Measurements from ENCODE around the gene LRP1. TPM values are rescaled to one million over a fixed set of nuclear protein-coding genes. Genes with fewer than 3 reads are reported as not detected.
A peak's percentile ranks its signal among the peaks of the same experiment; 100 is the strongest.

The LRP1 gene
- total and polyA plus RNA-seq, 4 donors: 87.5 to 375 (median 139) TPM

DNA sequence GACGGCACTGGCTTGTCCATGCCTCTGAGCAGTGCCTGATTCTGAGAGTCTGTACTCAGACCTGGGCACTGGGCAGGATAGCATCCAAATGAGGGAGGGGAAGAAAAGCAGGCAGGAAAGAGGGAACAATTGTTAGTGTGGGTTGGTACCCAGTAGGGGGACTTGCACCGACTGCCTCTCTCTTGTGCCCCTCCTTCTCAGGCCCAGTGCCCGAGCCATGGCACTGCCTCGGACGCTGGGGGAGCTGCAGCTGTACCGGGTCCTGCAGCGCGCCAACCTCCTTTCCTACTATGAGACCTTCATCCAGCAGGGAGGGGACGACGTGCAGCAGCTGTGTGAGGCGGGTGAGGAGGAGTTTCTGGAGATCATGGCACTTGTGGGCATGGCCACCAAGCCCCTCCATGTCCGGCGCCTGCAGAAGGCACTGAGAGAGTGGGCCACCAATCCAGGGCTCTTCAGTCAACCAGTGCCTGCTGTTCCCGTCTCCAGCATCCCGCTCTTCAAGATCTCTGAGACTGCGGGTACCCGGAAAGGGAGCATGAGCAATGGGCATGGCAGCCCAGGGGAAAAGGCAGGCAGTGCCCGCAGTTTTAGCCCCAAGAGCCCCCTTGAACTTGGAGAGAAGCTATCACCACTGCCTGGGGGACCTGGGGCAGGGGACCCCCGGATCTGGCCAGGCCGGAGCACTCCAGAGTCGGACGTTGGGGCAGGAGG is 37.2 kb upstream of the LRP1 start:
- Histone ChIP-seq H3K27me3 (ENCODE audit: control insufficient read depth in 4 of 4, insufficient read depth in 4 of 4, low read length in 3 of 4) (no peaks in the 10 kb centered on the region), H3K4me1 (ENCODE audit: control insufficient read depth in 4 of 4, insufficient read depth in 4 of 4, low read length in 3 of 4) (peaks cover 9 to 56% (median 28%) of the 10 kb centered on the region in 4 donors), H3K27ac (ENCODE audit: low read depth in 1 of 2, low read length in 2 of 2) (peak overlapping the region; percentile 28 to 43), H3K36me3 (ENCODE audit: control insufficient read depth in 4 of 4, insufficient read depth in 3 of 4, low read depth in 1 of 4, low read length in 3 of 4) (peaks cover 10 to 31% (median 23%) of the 10 kb centered on the region in 4 donors), H3K9ac (ENCODE audit: low read depth in 1 of 2, low read length in 2 of 2) (no peak overlapping the region), H3K9me3 (ENCODE audit: control insufficient read depth in 4 of 4, low read length in 3 of 4) (no peaks in the 10 kb centered on the region), H3K4me3 (ENCODE audit: low read depth in 1 of 3, low read length in 3 of 3) (peak overlapping the region in 2 of 3 donors; percentile 45 to 94)
- no peak for DNase-seq (ENCODE audit: low spot score)
- TF ChIP-seq, protein P1, sequence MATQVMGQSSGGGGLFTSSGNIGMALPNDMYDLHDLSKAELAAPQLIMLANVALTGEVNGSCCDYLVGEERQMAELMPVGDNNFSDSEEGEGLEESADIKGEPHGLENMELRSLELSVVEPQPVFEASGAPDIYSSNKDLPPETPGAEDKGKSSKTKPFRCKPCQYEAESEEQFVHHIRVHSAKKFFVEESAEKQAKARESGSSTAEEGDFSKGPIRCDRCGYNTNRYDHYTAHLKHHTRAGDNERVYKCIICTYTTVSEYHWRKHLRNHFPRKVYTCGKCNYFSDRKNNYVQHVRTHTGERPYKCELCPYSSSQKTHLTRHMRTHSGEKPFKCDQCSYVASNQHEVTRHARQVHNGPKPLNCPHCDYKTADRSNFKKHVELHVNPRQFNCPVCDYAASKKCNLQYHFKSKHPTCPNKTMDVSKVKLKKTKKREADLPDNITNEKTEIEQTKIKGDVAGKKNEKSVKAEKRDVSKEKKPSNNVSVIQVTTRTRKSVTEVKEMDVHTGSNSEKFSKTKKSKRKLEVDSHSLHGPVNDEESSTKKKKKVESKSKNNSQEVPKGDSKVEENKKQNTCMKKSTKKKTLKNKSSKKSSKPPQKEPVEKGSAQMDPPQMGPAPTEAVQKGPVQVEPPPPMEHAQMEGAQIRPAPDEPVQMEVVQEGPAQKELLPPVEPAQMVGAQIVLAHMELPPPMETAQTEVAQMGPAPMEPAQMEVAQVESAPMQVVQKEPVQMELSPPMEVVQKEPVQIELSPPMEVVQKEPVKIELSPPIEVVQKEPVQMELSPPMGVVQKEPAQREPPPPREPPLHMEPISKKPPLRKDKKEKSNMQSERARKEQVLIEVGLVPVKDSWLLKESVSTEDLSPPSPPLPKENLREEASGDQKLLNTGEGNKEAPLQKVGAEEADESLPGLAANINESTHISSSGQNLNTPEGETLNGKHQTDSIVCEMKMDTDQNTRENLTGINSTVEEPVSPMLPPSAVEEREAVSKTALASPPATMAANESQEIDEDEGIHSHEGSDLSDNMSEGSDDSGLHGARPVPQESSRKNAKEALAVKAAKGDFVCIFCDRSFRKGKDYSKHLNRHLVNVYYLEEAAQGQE (IDR thresholded peaks at IDR 0.05): no peak
- TF ChIP-seq HNF4A (conservative IDR thresholded peaks at IDR 0.05) (no peak), HNF4G (IDR thresholded peaks at IDR 0.05) (no peak), SP1 (IDR thresholded peaks at IDR 0.05) (no peak), FOXA1 (IDR thresholded peaks at IDR 0.05) (no peak), FOXA2 (IDR thresholded peaks at IDR 0.05) (no peak), EGR1 (IDR thresholded peaks at IDR 0.05; ENCODE audit: low read depth in 2 of 2) (no peak), RXRA (IDR thresholded peaks at IDR 0.05) (no peak)
- TF ChIP-seq, protein P2, sequence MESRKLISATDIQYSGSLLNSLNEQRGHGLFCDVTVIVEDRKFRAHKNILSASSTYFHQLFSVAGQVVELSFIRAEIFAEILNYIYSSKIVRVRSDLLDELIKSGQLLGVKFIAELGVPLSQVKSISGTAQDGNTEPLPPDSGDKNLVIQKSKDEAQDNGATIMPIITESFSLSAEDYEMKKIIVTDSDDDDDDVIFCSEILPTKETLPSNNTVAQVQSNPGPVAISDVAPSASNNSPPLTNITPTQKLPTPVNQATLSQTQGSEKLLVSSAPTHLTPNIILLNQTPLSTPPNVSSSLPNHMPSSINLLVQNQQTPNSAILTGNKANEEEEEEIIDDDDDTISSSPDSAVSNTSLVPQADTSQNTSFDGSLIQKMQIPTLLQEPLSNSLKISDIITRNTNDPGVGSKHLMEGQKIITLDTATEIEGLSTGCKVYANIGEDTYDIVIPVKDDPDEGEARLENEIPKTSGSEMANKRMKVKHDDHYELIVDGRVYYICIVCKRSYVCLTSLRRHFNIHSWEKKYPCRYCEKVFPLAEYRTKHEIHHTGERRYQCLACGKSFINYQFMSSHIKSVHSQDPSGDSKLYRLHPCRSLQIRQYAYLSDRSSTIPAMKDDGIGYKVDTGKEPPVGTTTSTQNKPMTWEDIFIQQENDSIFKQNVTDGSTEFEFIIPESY (IDR thresholded peaks at IDR 0.05): no peak
- 70% methylated on average over 22 of the region's 22 CpGs for WGBS

DNA sequence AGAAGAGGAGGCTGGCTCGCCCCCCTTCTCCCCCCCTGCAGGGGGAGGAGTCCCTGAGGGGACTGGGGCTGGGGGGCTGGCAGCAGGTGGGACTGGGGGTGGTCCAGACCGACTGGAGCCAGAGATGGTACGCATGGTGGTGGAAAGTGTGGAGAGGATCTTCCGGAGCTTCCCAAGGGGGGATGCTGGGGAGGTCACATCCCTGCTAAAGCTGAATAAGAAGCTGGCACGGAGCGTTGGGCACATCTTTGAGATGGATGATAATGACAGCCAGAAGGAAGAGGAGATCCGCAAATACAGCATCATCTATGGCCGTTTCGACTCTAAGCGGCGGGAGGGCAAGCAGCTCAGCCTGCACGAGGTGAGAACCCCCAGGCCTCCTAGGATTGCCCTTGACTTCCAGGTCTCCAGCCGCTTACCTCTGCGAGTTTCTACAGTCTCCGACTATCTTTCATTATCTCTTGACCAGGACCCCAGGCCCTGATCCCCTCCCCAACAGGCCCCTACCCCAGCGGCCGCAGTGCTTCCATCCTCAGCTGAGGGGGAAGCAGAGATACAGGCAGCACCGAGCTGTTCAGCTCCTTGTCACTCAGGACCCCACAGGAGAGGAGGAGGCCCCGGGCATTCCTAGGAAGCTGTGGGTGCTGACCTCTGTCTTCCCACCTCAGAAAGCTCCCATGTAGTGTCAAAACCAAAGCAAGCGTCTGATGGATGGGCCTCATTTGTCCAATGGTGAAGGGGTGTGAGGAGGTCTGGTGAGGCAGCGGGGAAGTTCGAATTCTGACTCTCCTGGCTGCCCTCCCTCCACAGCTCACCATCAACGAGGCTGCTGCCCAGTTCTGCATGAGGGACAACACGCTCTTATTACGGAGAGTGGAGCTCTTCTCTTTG is 36.4 kb upstream of the LRP1 start:
- Histone ChIP-seq H3K36me3 (ENCODE audit: control insufficient read depth in 4 of 4, insufficient read depth in 3 of 4, low read depth in 1 of 4, low read length in 3 of 4) (peaks cover 13 to 37% (median 25%) of the 10 kb centered on the region in 4 donors), H3K9ac (ENCODE audit: low read depth in 1 of 2, low read length in 2 of 2) (no peak overlapping the region), H3K9me3 (ENCODE audit: control insufficient read depth in 4 of 4, low read length in 3 of 4) (no peaks in the 10 kb centered on the region), H3K4me1 (ENCODE audit: control insufficient read depth in 4 of 4, insufficient read depth in 4 of 4, low read length in 3 of 4) (peaks cover 9 to 56% (median 28%) of the 10 kb centered on the region in 4 donors), H3K27me3 (ENCODE audit: control insufficient read depth in 4 of 4, insufficient read depth in 4 of 4, low read length in 3 of 4) (no peaks in the 10 kb centered on the region), H3K4me3 (ENCODE audit: low read depth in 1 of 3, low read length in 3 of 3) (no peak overlapping the region), H3K27ac (ENCODE audit: low read depth in 1 of 2, low read length in 2 of 2) (no peak overlapping the region)
- no peak for DNase-seq (ENCODE audit: low spot score)
- TF ChIP-seq NR2F2 (IDR thresholded peaks at IDR 0.05) (no peak), YY1 (IDR thresholded peaks at IDR 0.05) (no peak), JUND (IDR thresholded peaks at IDR 0.05) (no peak), EGR1 (IDR thresholded peaks at IDR 0.05; ENCODE audit: low read depth in 2 of 2) (no peak)
- WGBS: 86% methylated on average over 25 of the region's 25 CpGs
